Heart right ventricle (tissue), 16 donors: ENCODE results near the gene LHPP. TPM values are rescaled to one million over a fixed set of nuclear protein-coding genes. Genes with fewer than 3 reads are reported as not detected.
"Not testable (repeated sequence)": the region's sequence is repeated elsewhere in the genome, so short reads cannot be mapped to it uniquely, and the experiment has no call there.

ENCODE experiments used
- ATAC-seq, 8 donors: fragments of 200-7000 bp; cut with Tn5 transposase; one replicate each; pipeline ENCODE4 v1.9.1; 2020; ENCODE audit warnings: mild to moderate bottlenecking in 8 of 8, moderate library complexity in 8 of 8, moderate number of reproducible peaks in 1 of 8
- DNase-seq, 2 donors: peaks; one replicate each; pipeline ENCODE4 v3.0.0-alpha.2; 2020
- H3K27ac ChIP-seq, 10 donors: fragments of 200-600 bp; sonication (generic) in 2 of 10; one replicate each; pipeline versions ENCODE4 v1.5.0 to v1.8.0; 2020 to 2022; ENCODE audit warnings: mild to moderate bottlenecking in 3 of 10
- H3K27me3 ChIP-seq, 7 donors: fragments of 200-600 bp; one replicate each; pipeline ENCODE4 v1.8.0; 2021 to 2022; ENCODE audit warnings: mild to moderate bottlenecking in 2 of 7
- H3K36me3 ChIP-seq, 9 donors: fragments of 200-600 bp; sonication (generic) in 1 of 9; one replicate each; pipeline versions ENCODE4 v1.5.0 to v1.8.0; 2020 to 2022; ENCODE audit warnings: mild to moderate bottlenecking in 2 of 9
- H3K4me1 ChIP-seq, 9 donors: fragments of 200-600 bp; sonication (generic) in 1 of 9; one replicate each; pipeline versions ENCODE4 v1.5.0 to v1.8.0; 2020 to 2022; ENCODE audit warnings: mild to moderate bottlenecking in 4 of 9
- H3K4me3 ChIP-seq, 10 donors: fragments of 200-600 bp; sonication (generic) in 2 of 10; one replicate each; pipeline versions ENCODE4 v1.5.0 to v1.8.0; 2020 to 2022; ENCODE audit warnings: mild to moderate bottlenecking in 7 of 10, moderate library complexity in 2 of 10
- H3K9me3 ChIP-seq, 11 donors: fragments of 200-600 bp in 10 of 11; sonication (generic) in 2 of 11; one replicate each; pipeline versions ENCODE4 v1.5.0 to v1.8.0; 2013 to 2022; ENCODE audit warnings: mild to moderate bottlenecking in 2 of 11, control low read depth in 1 of 11, moderate library complexity in 1 of 11
- WGBS, 2 donors: extraction: QIAGEN DNeasy Blood & Tissue Kit; methylation state at CpG; one replicate each; pipeline ENCODE4 v1.1.7; 2013; ENCODE audit warnings: inconsistent platforms in 1 of 2; 5-methylcytosine and 5-hydroxymethylcytosine counted together
- intact Hi-C, 10 donors: fragments of 100-400 bp; cut with DNase I; formaldehyde crosslinking; loops; one replicate each; pipeline versions ENCODE4 v1.11.1 to v1.14.2; 2022
- polyA plus RNA-seq, 2 donors: library from polyadenylated mRNA; stranded (reverse); fragments of 200-250 nt; gene quantifications; one replicate each; pipeline ENCODE4 v1.2.3, GENCODE V29; 2013
- total RNA-seq, 10 donors: library from RNA; stranded (reverse); fragmentation: NEBNext Ultra II Directional in 3 of 10; extraction: Animal tissue kit (Norgen Biotek cat#: 25700) in 3 of 10; gene quantifications; one replicate each; pipeline versions ENCODE4 v1.2.1 to v1.2.4, GENCODE V29; 2021 to 2023
- TF ChIP-seq, protein P1 (sequence below), 9 donors: fragments of 200-600 bp; sonication (generic) in 2 of 9; IDR thresholded peaks; one replicate each; pipeline versions ENCODE4 v1.5.0 to v1.8.0; 2021 to 2022; ENCODE audit warnings: antibody characterized with exemption in 9 of 9, mild to moderate bottlenecking in 5 of 9, moderate library complexity in 1 of 9
- donor health status: Arrhythmogenic right ventricular cardiomyopathy.
- donor health status: ischemic (EF 13 %, LVEDD 7.1; RV severe dilation, severe dysfunction).
- donor health status: healthy with polysubstance abuse.
- donor health status: DM: no; HTN: yes; CAD: no.
- donor health status: DM: no; HTN: no; CAD: no.
- donor health status: ischemic (EF 25% LVEDD 6.9; RV normal size, moderate dysfunction).
- donor health status: ischemic (EF 25% LVEDD 5.7; RV mildly dilated, moderate dysfunction).
- donor health status: healthy.
- donor health status: DM: yes; HTN: yes; CAD: no.
- donor health status: Ischemic cardiomyopathy.
- donor health status: ischemic (EF 35%, LVEDD 5.7; RV mildly dilated, moderate dysfunction).
- donor health status: nonischemic (EF 11% LVEDD 7.7; RV severe dilation, severe dysfunction).
- donor health status: DM: yes; HTN: yes; CAD: no.
- donor health status: PGD.
- donor health status: ischemic (EF 29% LVEDD 5.4; RV normal size, mild dysfunction).
- donor health status: nonischemic (EF 23%, LVEDD 6.1; RV moderate dilation, normal function).

LHPP gene
- total and polyA plus RNA-seq, 12 donors, result 4.2 to 20.5 (median 11.7) TPM

DNA sequence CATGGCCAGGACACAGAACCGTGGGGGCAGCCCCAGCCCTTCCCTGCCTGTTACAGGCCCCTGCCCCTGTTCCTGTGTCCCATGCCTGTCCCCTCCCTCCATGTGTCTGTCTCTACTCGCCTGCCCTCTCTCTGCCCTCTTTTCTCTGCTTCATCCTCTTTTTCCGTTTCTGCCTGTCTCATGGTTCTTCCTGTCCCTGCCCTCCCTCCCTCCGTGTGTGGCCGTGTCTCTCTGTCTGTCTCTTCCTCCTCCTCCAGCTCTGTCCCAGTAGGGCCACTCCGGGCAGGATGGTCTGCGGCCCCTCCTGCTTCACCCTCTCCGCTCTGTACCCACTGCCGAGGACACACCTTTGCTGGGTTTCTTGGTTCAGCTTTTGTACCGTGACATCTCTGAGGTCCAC, 145.2 kb downstream of the LHPP start:
- Histone ChIP-seq H3K4me3 (no peak overlapping the region), H3K27ac (no peak overlapping the region), H3K36me3 (no peaks in the 10 kb centered on the region), H3K4me1 (peaks cover 0 to 9% (median 0%) of the 10 kb centered on the region in 9 donors), H3K27me3 (no peaks in the 10 kb centered on the region), H3K9me3 (no peaks in the 10 kb centered on the region)
- intact Hi-C loops, result no loop called here
- TF ChIP-seq, protein P1, sequence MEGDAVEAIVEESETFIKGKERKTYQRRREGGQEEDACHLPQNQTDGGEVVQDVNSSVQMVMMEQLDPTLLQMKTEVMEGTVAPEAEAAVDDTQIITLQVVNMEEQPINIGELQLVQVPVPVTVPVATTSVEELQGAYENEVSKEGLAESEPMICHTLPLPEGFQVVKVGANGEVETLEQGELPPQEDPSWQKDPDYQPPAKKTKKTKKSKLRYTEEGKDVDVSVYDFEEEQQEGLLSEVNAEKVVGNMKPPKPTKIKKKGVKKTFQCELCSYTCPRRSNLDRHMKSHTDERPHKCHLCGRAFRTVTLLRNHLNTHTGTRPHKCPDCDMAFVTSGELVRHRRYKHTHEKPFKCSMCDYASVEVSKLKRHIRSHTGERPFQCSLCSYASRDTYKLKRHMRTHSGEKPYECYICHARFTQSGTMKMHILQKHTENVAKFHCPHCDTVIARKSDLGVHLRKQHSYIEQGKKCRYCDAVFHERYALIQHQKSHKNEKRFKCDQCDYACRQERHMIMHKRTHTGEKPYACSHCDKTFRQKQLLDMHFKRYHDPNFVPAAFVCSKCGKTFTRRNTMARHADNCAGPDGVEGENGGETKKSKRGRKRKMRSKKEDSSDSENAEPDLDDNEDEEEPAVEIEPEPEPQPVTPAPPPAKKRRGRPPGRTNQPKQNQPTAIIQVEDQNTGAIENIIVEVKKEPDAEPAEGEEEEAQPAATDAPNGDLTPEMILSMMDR (IDR thresholded peaks at IDR 0.05), result no peak
- WGBS, 2 donors, result 54 to 56% methylated on average over 10 of the region's 10 CpGs
- DNase-seq (peak in 1 of 2 donors; percentile 1), ATAC-seq (no peak)

DNA sequence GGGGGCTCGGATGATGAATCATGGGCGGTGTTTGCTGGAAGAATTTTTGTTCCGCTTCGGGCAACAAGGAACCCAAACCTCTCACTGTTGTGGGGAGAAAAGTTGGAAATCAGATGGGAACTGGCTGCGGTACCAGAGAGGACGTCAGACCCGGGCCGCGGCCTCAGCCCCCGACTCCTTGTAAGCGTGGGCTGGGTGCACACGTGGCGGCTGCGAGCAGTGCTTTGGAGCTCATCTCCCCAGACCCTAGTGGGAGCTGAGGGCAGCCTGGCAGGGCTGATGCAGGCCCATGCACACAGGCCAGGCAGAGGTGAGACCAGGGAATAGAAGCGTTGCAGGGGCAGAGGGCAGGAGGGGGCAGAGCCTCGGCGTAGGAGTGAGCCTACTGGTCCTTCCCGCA, 146.1 kb downstream of the LHPP start:
- no peaks in the 10 kb centered on the region for H3K36me3 ChIP-seq
- no peak for ATAC-seq
- no peak overlapping the region for H3K4me3 ChIP-seq
- intact Hi-C loops, result no loop called here
- H3K9me3 ChIP-seq, result no peaks in the 10 kb centered on the region
- 93 to 95% methylated on average over 18 of the region's 18 CpGs for WGBS, 2 donors
- H3K4me1 ChIP-seq, result peaks cover 0 to 18% (median 3%) of the 10 kb centered on the region in 9 donors
- peak in 1 of 2 donors; percentile 1 for DNase-seq
- no peak overlapping the region for H3K27ac ChIP-seq
- no peaks in the 10 kb centered on the region for H3K27me3 ChIP-seq
- TF ChIP-seq, protein P1 (IDR thresholded peaks at IDR 0.05), result no peak

DNA sequence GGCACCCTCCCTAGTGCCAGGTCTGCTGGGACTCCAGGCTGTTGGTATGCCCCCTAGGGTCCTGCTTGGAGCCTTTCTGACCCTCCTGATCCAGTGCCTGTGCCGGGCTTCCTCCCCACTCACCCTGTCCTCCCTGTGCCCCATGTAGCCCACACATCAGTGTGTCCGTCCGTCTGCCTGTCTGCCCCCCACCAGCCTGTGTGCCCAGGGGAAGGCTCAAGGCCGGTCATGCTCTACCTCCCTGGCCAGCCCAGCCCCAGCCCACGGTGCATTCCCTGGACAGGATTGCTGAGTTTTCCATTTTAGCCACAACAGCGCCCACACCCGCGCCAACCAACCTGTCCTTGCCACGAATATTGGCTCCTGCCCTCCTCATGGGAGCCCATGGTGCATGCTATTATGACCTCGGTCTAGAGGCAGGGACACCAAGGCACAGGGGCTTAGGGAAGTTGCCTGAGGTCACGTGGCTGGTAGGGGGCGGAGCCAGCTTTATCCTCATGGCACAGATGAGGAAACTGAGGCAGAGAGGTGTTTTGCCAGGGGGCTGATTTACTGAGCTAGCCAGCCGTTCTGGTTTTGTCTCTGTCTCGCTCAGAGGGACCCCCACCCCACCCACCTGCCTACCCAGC, 146.6 kb downstream of the LHPP start:
- no peak for DNase-seq
- ATAC-seq, result no peak
- Histone ChIP-seq H3K36me3 (no peaks in the 10 kb centered on the region), H3K4me1 (peaks cover 0 to 23% (median 9%) of the 10 kb centered on the region in 9 donors), H3K4me3 (no peak overlapping the region), H3K27me3 (no peaks in the 10 kb centered on the region), H3K27ac (no peak overlapping the region), H3K9me3 (no peaks in the 10 kb centered on the region)
- WGBS, 2 donors, result 94 to 95% methylated on average over 14 of the region's 14 CpGs
- TF ChIP-seq, protein P1 (IDR thresholded peaks at IDR 0.05), result no peak
- intact Hi-C loops, result no loop called here

DNA sequence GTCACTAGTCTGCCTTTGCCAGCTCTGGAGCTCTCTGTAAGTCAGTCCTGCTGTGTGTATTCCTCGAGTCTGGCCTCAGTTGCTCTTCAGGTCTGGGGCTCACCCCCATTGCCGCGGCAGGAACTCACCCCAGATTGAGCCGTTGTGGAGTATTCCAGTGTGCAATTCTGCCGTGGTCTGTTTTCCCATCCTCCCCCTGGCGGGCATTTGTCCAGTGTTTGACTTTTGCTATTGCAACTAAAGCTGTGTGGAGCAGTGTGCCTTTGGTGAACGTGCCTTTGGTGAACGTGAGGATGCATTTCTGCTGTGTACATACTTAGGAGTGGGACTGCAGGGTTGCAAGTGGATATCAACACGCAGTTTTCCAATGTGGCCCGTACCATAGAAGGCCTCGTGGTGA, 148.1 kb downstream of the LHPP start:
- no peaks in the 10 kb centered on the region for H3K27me3 ChIP-seq
- ATAC-seq (no peak), DNase-seq (no peak)
- H3K9me3 ChIP-seq, result no peaks in the 10 kb centered on the region
- intact Hi-C loops, result loop anchor here in 2 of 10 donors (10.0 kb wide), 2 partner anchors 55 to 65 kb away; no protein-coding TSS in a partner anchor
- peaks cover 3 to 29% (median 18%) of the 10 kb centered on the region in 9 donors for H3K4me1 ChIP-seq
- no peaks in the 10 kb centered on the region for H3K36me3 ChIP-seq
- WGBS, 2 donors, result 86 to 87% methylated on average over 11 of the region's 11 CpGs
- no peak overlapping the region for H3K27ac ChIP-seq
- H3K4me3 ChIP-seq, result no peak overlapping the region
- TF ChIP-seq, protein P1 (IDR thresholded peaks at IDR 0.05), result no peak

DNA sequence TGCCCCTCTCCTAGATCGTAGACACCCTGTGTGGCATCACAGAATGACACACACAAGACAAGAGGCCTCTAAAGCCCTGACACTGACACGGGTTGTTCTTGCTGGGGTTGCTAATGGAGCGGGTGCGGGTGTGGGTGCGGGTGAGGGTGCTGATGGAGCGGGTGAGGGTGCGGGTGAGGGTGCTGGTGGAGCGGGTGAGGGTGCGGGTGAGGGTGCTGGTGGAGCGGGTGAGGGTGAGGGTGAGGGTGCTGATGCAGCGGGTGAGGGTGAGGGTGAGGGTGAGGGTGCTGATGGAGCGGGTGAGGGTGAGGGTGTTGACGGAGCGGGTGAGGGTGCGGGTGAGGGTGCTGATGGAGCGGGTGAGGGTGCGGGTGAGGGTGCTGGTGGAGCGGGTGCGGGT, 148.6 kb downstream of the LHPP start:
- intact Hi-C loops, result loop anchor here in 2 of 10 donors (10.0 kb wide), 2 partner anchors 55 to 65 kb away; no protein-coding TSS in a partner anchor

DNA sequence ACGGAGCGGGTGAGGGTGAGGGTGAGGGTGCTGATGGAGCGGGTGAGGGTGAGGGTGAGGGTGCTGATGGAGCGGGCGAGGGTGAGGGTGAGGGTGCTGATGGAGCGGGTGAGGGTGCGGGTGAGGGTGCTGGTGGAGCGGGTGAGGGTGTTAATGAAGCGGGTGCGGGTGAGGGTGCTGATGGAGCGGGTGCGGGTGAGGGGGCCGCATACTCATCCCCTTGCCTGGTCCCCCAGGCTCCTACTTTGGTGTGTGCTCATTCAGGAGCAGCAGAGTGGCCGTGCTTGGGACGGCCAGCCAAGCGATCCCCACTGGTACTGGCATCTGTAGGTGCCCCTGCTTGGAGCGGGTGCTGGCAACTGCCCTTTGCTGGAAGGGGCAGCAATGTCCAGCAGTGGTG, 149.2 kb downstream of the LHPP start:
- H3K27ac ChIP-seq, DNase-seq, H3K27me3 ChIP-seq, H3K36me3 ChIP-seq, H3K4me3 ChIP-seq, H3K9me3 ChIP-seq, ATAC-seq: not testable (repeated sequence)
- H3K4me1 ChIP-seq, result peaks cover 3 to 29% (median 18%) of the 10 kb centered on the region in 9 donors
- WGBS, 2 donors, result 85 to 96% methylated on average over 8 to 17 of the region's 17 CpGs
- intact Hi-C loops, result loop anchor here in 2 of 10 donors (10.0 kb wide), 2 partner anchors 56 to 66 kb away; no protein-coding TSS in a partner anchor

More for the DNA sequence above, 148.6 kb downstream of the LHPP start:
- ATAC-seq, H3K27ac ChIP-seq, H3K36me3 ChIP-seq, H3K27me3 ChIP-seq, H3K4me3 ChIP-seq, DNase-seq, H3K9me3 ChIP-seq: not testable (repeated sequence)
- H3K4me1 ChIP-seq, result peaks cover 3 to 29% (median 18%) of the 10 kb centered on the region in 9 donors
- WGBS, 2 donors, result 95 to 98% methylated on average over 16 to 17 of the region's 19 CpGs
